Lung microvascular endothelial cell (primary cell): ENCODE data around the gene MRC2. TPM values are rescaled to one million over a fixed set of nuclear protein-coding genes. Genes with fewer than 3 reads are reported as not detected.
A peak's percentile ranks its signal among the peaks of the same experiment; 100 is the strongest.

Experiments used
- DNase-seq, 2 donors: peaks; one replicate each; pipeline versions ENCODE4 v3.0.0 to v3.0.0-alpha.2; 2010; ENCODE audit warnings: low read depth in 2 of 2
- total RNA-seq: library from RNA; depleted of rRNA; stranded (reverse); fragments of >200 nt; gene quantifications from 2 replicates; pipeline ENCODE4 v1.2.1, GENCODE V29; 2014

The MRC2 gene
- total RNA-seq, 1 donor from 2014 or later = 5.6 TPM

- DNase-seq = no peak
Observed at GRCh38 chr17:62631086-62631935, 3.8 kb downstream of the MRC2 start.

- DNase-seq = no peak
Observed at GRCh38 chr17:62631936-62632924, 4.8 kb downstream of the MRC2 start.

- no peak for DNase-seq
Observed at GRCh38 chr17:62637809-62638208, 10.3 kb downstream of the MRC2 start.

DNA sequence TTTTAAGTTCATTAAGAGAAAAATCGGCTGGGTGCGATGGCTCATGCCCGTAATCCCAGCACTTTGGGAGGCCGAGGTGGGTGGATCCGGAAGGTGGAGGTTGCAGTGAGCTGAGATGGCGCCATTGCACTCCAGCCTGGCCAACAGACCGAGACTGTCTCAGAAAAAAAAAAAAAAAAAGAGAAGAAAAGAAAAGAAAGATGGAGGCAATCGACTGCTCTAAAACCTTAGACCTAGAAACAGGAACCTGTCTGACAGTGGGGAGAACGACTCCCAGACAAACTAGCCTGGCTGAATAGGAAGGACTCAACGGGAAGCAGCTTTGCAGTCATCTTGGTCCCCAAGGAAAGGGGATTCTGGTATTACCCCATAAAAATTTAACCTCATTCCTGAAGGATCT, 13.7 kb downstream of the MRC2 start:
- DNase-seq = no peak

DNA sequence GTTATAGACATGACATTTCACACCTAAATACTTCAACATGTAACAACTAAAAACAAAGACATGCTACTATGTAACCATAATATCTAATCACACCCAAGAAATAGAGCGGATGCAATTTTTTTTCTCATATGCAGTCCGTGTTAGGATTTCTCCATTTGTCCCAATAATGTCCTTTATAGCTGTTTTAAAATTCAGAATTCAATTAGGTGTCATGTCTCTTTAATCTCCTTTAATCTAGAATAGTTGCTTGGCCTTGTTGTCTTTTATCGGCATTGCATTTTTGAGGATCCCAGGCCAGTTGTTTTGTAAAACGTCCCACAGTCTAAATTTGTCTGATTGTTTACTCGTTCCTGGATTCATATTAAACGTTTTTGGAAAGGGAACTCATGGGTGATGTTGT, 14.5 kb downstream of the MRC2 start:
- no peak for DNase-seq

- DNase-seq = peak in 1 of 2 donors; percentile 69
Observed at GRCh38 chr17:62643496-62643895, 16.0 kb downstream of the MRC2 start.

- no peak for DNase-seq
Observed at GRCh38 chr17:62644487-62645173, 17.2 kb downstream of the MRC2 start.

- no peak for DNase-seq
Observed at GRCh38 chr17:62648251-62648955, 20.9 kb downstream of the MRC2 start.

- DNase-seq = no peak
Observed at GRCh38 chr17:62648956-62649294, 21.5 kb downstream of the MRC2 start.

DNA sequence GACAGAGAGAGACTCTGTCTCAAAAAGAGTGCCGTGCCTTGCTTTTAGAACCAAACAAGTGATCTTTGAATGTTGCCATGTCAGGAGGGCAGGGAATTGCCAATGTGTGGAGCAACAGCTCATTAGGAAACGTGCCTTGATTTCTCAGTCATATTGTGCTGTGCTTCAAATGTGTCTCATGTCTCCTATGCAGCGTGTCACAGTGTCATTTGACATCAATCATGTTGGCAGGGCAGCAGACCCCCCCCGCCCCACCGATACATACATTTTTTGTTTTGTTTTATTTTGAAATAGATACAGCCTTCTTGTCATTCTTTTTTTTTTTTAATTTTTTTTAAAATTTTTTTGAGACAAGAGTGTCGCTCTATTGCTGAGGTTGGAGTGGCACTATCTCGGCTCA, 22.1 kb downstream of the MRC2 start:
- DNase-seq = no peak

DNA sequence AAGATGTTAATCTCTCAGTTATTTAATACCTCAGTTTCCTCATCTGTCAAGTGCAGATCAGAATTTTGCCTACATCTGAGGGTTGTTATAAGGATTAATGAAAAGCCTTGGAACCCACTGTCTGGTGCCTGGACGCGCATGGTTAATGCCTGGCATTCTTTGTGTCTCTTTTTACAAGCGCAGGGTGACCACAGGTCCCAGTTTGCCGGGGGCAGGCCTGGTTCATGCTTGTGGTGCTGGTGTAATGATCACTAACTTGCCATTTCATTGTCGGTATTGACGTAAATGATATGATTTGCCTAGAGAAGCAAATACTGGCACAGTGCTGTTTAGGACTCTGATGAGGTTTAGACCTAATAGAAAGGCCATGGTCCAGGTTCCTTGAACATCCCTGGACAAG, 23.1 kb downstream of the MRC2 start:
- DNase-seq = no peak

DNA sequence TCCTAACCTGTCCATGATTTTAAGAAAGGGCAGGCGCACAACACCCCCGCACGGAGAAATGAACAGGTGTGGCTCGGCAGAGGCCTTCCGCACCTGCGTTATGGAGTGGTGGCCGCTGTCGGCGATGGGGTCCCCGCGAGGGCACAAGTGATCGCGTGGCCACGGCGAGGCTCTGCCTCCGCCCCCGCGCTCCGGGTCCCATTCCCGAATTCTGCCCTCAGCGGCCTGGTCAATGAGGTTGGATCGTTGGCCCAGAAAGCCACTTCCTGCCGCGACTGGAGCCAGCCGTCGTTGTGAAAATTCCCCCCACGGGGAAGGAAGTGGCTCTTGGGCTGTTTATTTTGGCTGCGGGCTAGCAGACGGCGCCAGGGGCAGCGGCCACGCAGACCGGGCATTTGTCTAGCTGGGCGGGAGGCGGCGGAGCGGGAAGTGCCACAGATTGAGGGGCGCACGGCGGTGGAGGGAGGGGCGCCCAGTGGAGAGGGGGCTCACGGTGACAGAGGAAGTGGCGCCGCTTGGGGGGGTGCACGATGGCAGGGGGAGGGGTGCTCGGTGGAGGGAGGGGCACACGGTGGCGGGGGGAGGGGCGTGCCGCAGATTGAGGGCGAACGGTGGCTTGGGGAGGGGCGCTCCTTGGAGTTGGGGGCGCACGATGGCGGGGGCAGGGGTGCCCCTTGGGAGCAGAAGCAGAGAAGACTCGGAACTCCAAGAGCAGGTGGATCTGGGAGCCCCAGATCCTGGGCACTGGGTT, 25.0 kb downstream of the MRC2 start:
- peak; percentile 69 to 90 for DNase-seq

DNA sequence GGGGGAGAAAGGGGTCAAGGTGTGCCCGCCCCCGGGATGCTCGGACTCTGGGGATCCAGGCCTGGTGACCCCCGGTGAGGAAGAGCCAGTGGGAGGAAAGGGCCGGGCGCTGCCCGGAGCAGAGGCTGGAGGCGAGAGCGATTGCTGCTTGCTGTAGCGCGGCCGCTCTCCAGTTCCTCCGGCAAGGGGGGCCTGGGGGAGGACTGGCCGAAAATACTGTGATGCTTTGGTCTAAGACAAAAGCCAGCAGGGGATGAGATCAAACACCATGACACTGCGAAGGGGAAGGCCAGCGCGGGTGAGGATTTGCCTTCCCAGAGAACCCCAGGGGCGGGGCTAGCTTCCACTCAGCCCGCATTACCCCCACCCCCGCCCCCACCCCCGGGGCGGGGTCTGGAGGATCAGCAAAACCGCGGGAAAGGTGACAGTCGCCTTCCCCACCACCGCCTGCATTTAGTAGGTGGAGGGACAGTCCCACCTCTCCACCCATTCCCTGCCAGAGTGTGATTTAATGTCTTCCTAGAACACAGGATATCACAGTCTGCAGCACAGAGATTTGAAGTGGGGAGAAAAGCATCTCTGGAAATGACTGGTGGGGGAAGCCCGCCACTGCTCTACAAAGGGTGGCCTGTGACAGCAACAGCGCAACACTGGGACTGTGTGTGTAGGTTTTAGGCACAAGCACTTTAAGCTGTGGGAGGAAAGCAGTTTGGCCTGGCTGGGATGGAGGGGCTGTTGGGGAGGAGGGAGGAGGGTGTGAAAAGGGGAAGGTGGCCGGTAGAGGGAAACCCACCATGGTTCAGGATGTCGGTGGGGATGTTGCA, 25.7 kb downstream of the MRC2 start:
- peak; percentile 15 to 55 for DNase-seq

DNA sequence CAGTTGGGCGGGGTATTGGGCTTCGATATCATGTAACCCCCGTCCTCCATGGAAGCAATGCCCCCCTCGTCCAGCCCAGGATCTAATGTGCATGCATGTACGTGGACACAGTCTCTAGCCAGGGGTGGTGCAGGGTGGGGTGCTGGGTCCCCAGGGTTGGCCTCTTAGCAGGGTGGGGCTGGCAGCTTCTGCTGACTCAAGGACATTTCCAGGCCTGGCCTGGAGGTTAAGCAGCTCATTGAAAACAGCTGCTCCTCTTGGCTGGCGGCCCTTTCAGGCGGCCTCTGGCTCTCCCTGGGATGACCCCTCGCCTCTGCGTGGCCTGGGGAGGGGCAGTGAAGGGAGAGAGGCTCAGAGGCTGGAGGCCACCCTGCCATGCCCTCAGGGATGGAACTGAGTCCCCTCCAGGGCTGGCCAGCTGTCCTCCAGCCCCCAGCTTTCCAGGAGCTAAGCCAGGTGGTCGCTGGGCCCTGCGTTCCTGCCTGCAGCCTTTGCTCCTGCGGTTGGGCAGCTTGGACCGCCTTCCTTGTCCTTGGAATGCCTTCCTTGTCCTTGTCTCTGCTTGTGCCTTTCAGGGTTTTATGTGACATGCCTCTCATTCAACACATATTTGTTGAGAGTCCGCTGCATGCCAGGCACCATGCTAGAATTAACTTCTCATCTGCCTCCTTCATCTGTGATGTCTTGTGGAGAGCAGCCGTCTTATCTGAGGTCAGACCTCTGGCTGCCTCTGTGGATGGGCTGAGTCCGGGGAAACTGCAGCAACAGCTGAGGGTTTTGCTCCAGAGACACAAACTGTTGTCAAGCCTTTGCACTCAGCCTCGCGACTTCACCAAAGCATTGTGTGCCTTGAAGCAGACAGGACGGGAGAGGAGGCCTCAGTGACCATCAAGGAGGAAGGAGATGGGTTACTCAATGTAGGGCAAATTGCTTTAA, 26.6 kb downstream of the MRC2 start:
- peak in 1 of 2 donors; percentile 14 for DNase-seq

DNA sequence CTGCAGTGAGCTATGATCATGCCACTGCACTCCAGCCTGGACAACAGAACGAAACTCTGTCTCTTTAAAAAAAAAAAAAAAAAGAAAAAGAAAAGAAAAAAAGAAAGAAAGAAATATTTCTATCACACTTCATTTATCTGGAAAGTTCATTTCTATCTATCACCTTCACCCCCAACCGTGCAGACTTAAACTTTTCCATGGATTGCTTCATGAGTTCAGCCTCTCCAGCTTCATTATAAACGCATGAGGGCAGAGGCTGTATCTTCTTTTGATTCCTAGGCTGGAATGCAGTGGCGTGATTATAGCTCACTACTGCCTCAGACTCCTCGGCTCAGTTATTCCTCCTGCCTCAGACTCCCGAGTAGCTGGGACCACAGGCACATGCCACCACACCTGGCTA, 28.2 kb downstream of the MRC2 start:
- DNase-seq = no peak

- no peak for DNase-seq
Observed at GRCh38 chr17:62656446-62656845, 29.0 kb downstream of the MRC2 start.

- DNase-seq = no peak
Observed at GRCh38 chr17:62657145-62657665, 29.7 kb downstream of the MRC2 start.

DNA sequence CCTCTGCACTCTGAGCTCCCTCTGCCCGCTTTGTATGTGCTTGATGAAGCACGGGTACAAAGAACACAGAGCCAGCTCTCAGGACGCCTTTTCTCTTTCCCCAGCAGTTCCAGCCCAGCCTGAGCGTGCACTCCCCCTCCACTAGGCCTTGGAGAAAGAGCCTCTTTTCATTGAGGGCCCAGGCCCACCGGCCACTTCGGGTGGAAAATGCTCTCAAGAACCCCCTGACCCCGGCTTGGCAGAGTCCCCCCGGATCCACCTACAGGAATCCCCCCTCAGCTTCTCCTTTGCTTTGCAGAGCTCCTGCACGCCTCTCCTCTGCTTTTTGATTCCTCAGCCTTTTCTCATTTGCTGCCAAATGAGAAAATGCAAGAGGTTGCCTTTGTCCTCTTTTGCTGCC, 30.2 kb downstream of the MRC2 start:
- no peak for DNase-seq
